Fibroblast of peridontal ligament (primary cell): ENCODE results near the gene SLC34A1.

Experiments
- DNase-seq: peaks from one replicate; pipeline ENCODE4 v3.0.0-alpha.2; 2010; ENCODE audit errors: extremely low read depth

Gene SLC34A1

GRCh38 chr5:177388521-177389052, 4.4 kb downstream of the SLC34A1 start:
- no peak for DNase-seq

- peak; percentile 89 for DNase-seq
These were observed 5.3 kb downstream of the SLC34A1 start for GRCh38 chr5:177389241-177390169.

GRCh38 chr5:177390363-177391300, 6.4 kb downstream of the SLC34A1 start:
- peak; percentile 79 for DNase-seq

GRCh38 chr5:177392765-177393164, 8.5 kb downstream of the SLC34A1 start:
- no peak for DNase-seq

- no peak for DNase-seq
These were observed 9.1 kb downstream of the SLC34A1 start for GRCh38 chr5:177393206-177393765.

- DNase-seq: no peak
These were observed 9.8 kb downstream of the SLC34A1 start for GRCh38 chr5:177393990-177394389.

GRCh38 chr5:177396078-177396477, 11.8 kb downstream of the SLC34A1 start:
- no peak for DNase-seq

GRCh38 chr5:177396807-177397206, 12.6 kb downstream of the SLC34A1 start:
- DNase-seq: no peak

- no peak for DNase-seq
These were observed 13.7 kb downstream of the SLC34A1 start for GRCh38 chr5:177397875-177398390.

- DNase-seq: no peak
These were observed 16.0 kb downstream of the SLC34A1 start, which contains the start of gene PFN3 for GRCh38 chr5:177399997-177400868. TSS of gene PFN3 (minus strand) at chr5:177400661. CDS start at chr5:177400576, 85 bp downstream.

- DNase-seq: no peak
These were observed 18.2 kb downstream of the SLC34A1 start for GRCh38 chr5:177402271-177403043.

GRCh38 chr5:177403102-177403791, 19.0 kb downstream of the SLC34A1 start:
- no peak for DNase-seq

GRCh38 chr5:177403792-177404640, 19.8 kb downstream of the SLC34A1 start:
- peak; percentile 64 for DNase-seq

GRCh38 chr5:177404641-177405179, 20.5 kb downstream of the SLC34A1 start:
- no peak for DNase-seq

- no peak for DNase-seq
These were observed 21.1 kb downstream of the SLC34A1 start for GRCh38 chr5:177405312-177405711.

GRCh38 chr5:177405805-177406204, 21.6 kb downstream of the SLC34A1 start:
- no peak for DNase-seq

GRCh38 chr5:177409043-177409801, 25.0 kb downstream of the SLC34A1 start, which contains the start of gene F12:
TSS of gene F12 (minus strand) at chr5:177409564. CDS start at chr5:177409527, 37 bp downstream.
- no peak for DNase-seq
